Endothelial cell of umbilical vein (primary cell): ENCODE results near the gene TBC1D5. TPM values are rescaled to one million over a fixed set of nuclear protein-coding genes. Genes with fewer than 3 reads are reported as not detected.
A peak's percentile ranks its signal among the peaks of the same experiment; 100 is the strongest.

ENCODE experiments used
- BruUV-seq: library from RNA; stranded (reverse); fragments of 400-500 nt; replicated peaks from 2 replicates; lab custom pipeline; 2021; lab: Mats Ljungman, UMichigan
- CTCF ChIA-PET: fragments of 300-600, 350-600 bp; sonication (Branson Sonifier 250); formaldehyde crosslinking; loops from one replicate; lab custom pipeline; 2021; ENCODE audit warnings: antibody characterized with exemption, inconsistent platforms; lab: Charles Lee
- POLR2A ChIA-PET: fragments of 300-600, 350-600 bp; sonication (Branson Sonifier 250); formaldehyde crosslinking; loops from one replicate; lab custom pipeline; 2021; ENCODE audit warnings: antibody characterized with exemption, inconsistent platforms; lab: Charles Lee
- DNase-seq: peaks from one replicate; pipeline ENCODE4 v3.0.0-alpha.2; 2011; ENCODE audit warnings: low read depth, low spot score
- FAIRE-seq: peaks from 2 replicates; lab custom pipeline; 2011; peaks lifted over from hg19 to GRCh38; lab: Jason Lieb, UNC
- H2AFZ ChIP-seq: 2 replicates; pipeline ENCODE4 v1.6.0; 2012; ENCODE audit warnings: low read depth, low read length, control low read depth, inconsistent platforms
- H3K27ac ChIP-seq: 2 replicates; pipeline ENCODE4 v1.5.1; 2011; ENCODE audit warnings: low read depth, mild to moderate bottlenecking, control low read depth, low read length, moderate library complexity; ENCODE audit not compliant: insufficient read depth
- H3K27me3 ChIP-seq, 2 experiments: 2 replicates each; pipeline versions ENCODE4 v1.6.0 to v1.6.1; 2011; ENCODE audit warnings: low read length in 2 of 2, mixed read lengths in 1 of 2; ENCODE audit not compliant: control insufficient read depth in 2 of 2, insufficient read depth in 2 of 2
- H3K36me3 ChIP-seq, 2 experiments: 2 replicates in 1 of 2; 3 replicates in 1 of 2; pipeline ENCODE4 v1.5.1; 2011; ENCODE audit warnings: low read length in 2 of 2, mild to moderate bottlenecking in 1 of 2, moderate library complexity in 1 of 2; ENCODE audit not compliant: control insufficient read depth in 2 of 2, insufficient read depth in 2 of 2; ENCODE audit errors: extremely low read depth in 1 of 2
- H3K4me1 ChIP-seq: 3 replicates; pipeline ENCODE4 v1.5.1; 2011; ENCODE audit warnings: mild to moderate bottlenecking, low read length; ENCODE audit not compliant: control insufficient read depth, insufficient read depth; ENCODE audit errors: extremely low read depth
- H3K4me2 ChIP-seq: 2 replicates; pipeline ENCODE4 v1.6.1; 2011; ENCODE audit warnings: low read length, control low read depth, mixed read lengths; ENCODE audit not compliant: insufficient read depth
- H3K4me3 ChIP-seq, 3 experiments: fragments of 200-600 bp in 1 of 3; sonication (generic), shearing (Covaris generic) in 1 of 3; replicated peaks in 1 of 3; 2 replicates each; pipeline ENCODE4 v1.5.1; 2011 to 2016; ENCODE audit warnings: control low read depth in 3 of 3, low read length in 3 of 3, mild to moderate bottlenecking in 2 of 3, inconsistent platforms in 1 of 3, low read depth in 1 of 3, moderate library complexity in 1 of 3; ENCODE audit not compliant: insufficient read depth in 1 of 3
- H3K79me2 ChIP-seq: 2 replicates; pipeline ENCODE4 v1.6.0; 2012; ENCODE audit warnings: low read length, inconsistent platforms; ENCODE audit not compliant: control insufficient read depth, insufficient read depth
- H3K9ac ChIP-seq: replicated peaks from 2 replicates; pipeline ENCODE3; 2011; ENCODE audit warnings: low read length, control low read depth; ENCODE audit not compliant: insufficient read depth; ENCODE audit errors: extremely low read depth
- H3K9me1 ChIP-seq: replicated peaks from 3 replicates; pipeline ENCODE4 v1.6.0; 2011; ENCODE audit warnings: mild to moderate bottlenecking, low read length; ENCODE audit not compliant: control insufficient read depth, insufficient read depth; ENCODE audit errors: extremely low read depth
- H3K9me3 ChIP-seq: replicated peaks from 2 replicates; pipeline ENCODE4 v1.5.1; 2012; ENCODE audit warnings: low read length, inconsistent platforms; ENCODE audit not compliant: control insufficient read depth, insufficient read depth
- H4K20me1 ChIP-seq: replicated peaks from 2 replicates; pipeline ENCODE3; 2011; ENCODE audit warnings: mild to moderate bottlenecking, low read length; ENCODE audit not compliant: control insufficient read depth, insufficient read depth; ENCODE audit errors: extremely low read depth
- CTCF ChIP-seq, 2 donors: IDR thresholded peaks; 1 replicate in 1 of 2; 2 replicates in 1 of 2; pipeline ENCODE4 v1.5.1; 2011; ENCODE audit warnings: low read length in 2 of 2, mild to moderate bottlenecking in 2 of 2, moderate library complexity in 2 of 2, control low read depth in 1 of 2, inconsistent platforms in 1 of 2, low read depth in 1 of 2; ENCODE audit not compliant: insufficient read depth in 1 of 2; ENCODE audit errors: extremely low read depth in 1 of 2
- EZH2 ChIP-seq: IDR thresholded peaks from 2 replicates; pipeline ENCODE4 v1.6.1; 2012; ENCODE audit warnings: borderline replicate concordance, low read depth, mild to moderate bottlenecking, moderate library complexity, low read length, inconsistent platforms; ENCODE audit not compliant: severe bottlenecking
- FOS ChIP-seq: IDR thresholded peaks from 2 replicates; pipeline ENCODE4 v1.6.1; 2011; ENCODE audit warnings: mild to moderate bottlenecking, low read length, moderate library complexity, borderline replicate concordance; ENCODE audit not compliant: insufficient read depth
- GATA2 ChIP-seq: IDR thresholded peaks from 2 replicates; pipeline ENCODE4 v1.7.0; 2011; ENCODE audit warnings: low read depth, mild to moderate bottlenecking, moderate library complexity, mixed read lengths, low read length; ENCODE audit not compliant: insufficient read length, insufficient read depth
- JUN ChIP-seq: IDR thresholded peaks from 2 replicates; pipeline ENCODE4 v1.6.1; 2011; ENCODE audit warnings: borderline replicate concordance, low read depth; ENCODE audit not compliant: insufficient read length, insufficient read depth
- MYC ChIP-seq: IDR thresholded peaks from one replicate; pipeline ENCODE4 v1.6.1; 2011; ENCODE audit warnings: mild to moderate bottlenecking, low read depth, low read length
- POLR2A ChIP-seq: IDR thresholded peaks from 2 replicates; pipeline ENCODE4 v1.6.1; 2012; ENCODE audit warnings: low read depth, mild to moderate bottlenecking, control low read depth, low read length
- POLR2AphosphoS5 ChIP-seq: IDR thresholded peaks from 2 replicates; pipeline ENCODE4 v1.6.1; 2012; ENCODE audit warnings: low read depth, mild to moderate bottlenecking, control low read depth, low read length, moderate library complexity; ENCODE audit not compliant: insufficient read depth
- dilution Hi-C: fragments of 300-500 bp; cut with MboI; formaldehyde crosslinking; loops from one replicate; pipeline ENCODE4 v1.15.0; 2019; ENCODE audit warnings: low sequenced_read_pairs; ENCODE audit not compliant: extremely low pct_ligation_motif_present
- intact Hi-C: fragments of 100-400 bp; cut with micrococcal nuclease; formaldehyde crosslinking; loops from one replicate; pipeline ENCODE4 v1.10.0; 2022
- polyA plus RNA-seq, 4 experiments: library from polyadenylated mRNA; depleted of rRNA in 3 of 4; stranded (reverse) in 3 of 4; unstranded in 1 of 4; fragments of >200 nt; gene quantifications; 2 replicates each; pipeline versions ENCODE4 v1.2.1 to v1.2.3, GENCODE V29; 2011 to 2012; ENCODE audit warnings: missing spikeins in 1 of 4
- total RNA-seq: library from RNA; stranded (reverse); gene quantifications from 2 replicates; pipeline ENCODE4 v1.2.3, GENCODE V29; 2021
- TF ChIP-seq, protein P1 (sequence below): IDR thresholded peaks from 2 replicates; pipeline ENCODE4 v1.6.1; 2011; ENCODE audit not compliant: insufficient read depth, insufficient read length

TBC1D5 gene
- total and polyA plus RNA-seq, 2 donors (not counting 3 experiments of a cell fraction or from before 2014, with no cell fraction given) = 17.5 to 44.7 TPM

GRCh38 chr3:17632401-17633100, 109.9 kb downstream of the TBC1D5 start:
- dilution Hi-C loops = no loop called here
- no peaks in the 10 kb centered on the region for H3K27me3 ChIP-seq
- H3K9me1 ChIP-seq = no peaks in the 10 kb centered on the region
- no TSS peak for BruUV-seq
- DNase-seq = peak; percentile 29
- no peak overlapping the region for H3K9ac ChIP-seq
- peaks cover 19% of the 10 kb centered on the region for H3K4me1 ChIP-seq
- FAIRE-seq = no peak
- no peaks in the 10 kb centered on the region for H3K36me3 ChIP-seq
- no peak overlapping the region for H3K4me3 ChIP-seq
- no peak for TF ChIP-seq GATA2
- TF ChIP-seq FOS = peak; percentile 52
- ChIA-PET CTCF (interaction anchor here (1.2 to 6.6 kb wide), 2 partner anchors 13 kb away, joined by 4 to 30 read pairs; no protein-coding TSS in a partner anchor), POLR2A (no interaction called here)
- H2AFZ ChIP-seq = no peak overlapping the region
- intact Hi-C loops = no loop called here
- H3K9me3 ChIP-seq = no peaks in the 10 kb centered on the region
- no peaks in the 10 kb centered on the region for H4K20me1 ChIP-seq
- no peak overlapping the region for H3K27ac ChIP-seq
- peaks cover 5% of the 10 kb centered on the region for H3K79me2 ChIP-seq
- no peak overlapping the region for H3K4me2 ChIP-seq

- no peak overlapping the region for H3K9ac ChIP-seq
- H4K20me1 ChIP-seq = no peaks in the 10 kb centered on the region
- FAIRE-seq (no peak), DNase-seq (no peak)
- H3K4me3 ChIP-seq = no peak overlapping the region
- no TSS peak for BruUV-seq
- H3K9me3 ChIP-seq = no peaks in the 10 kb centered on the region
- no peak overlapping the region for H2AFZ ChIP-seq
- TF ChIP-seq GATA2 (no peak), FOS (no peak), EZH2 (no peak), POLR2A (no peak), JUN (no peak), CTCF (IDR thresholded peaks at IDR 0.05; ENCODE audit: extremely low read depth in 1 of 2, insufficient read depth in 1 of 2, low read depth in 1 of 2, low read length in 2 of 2) (no peak), POLR2AphosphoS5 (no peak), MYC (no peak)
- TF ChIP-seq, protein P1, sequence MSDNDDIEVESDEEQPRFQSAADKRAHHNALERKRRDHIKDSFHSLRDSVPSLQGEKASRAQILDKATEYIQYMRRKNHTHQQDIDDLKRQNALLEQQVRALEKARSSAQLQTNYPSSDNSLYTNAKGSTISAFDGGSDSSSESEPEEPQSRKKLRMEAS = no peak
- H3K27ac ChIP-seq = no peak overlapping the region
- H3K9me1 ChIP-seq = no peaks in the 10 kb centered on the region
- no peak overlapping the region for H3K4me2 ChIP-seq
- ChIA-PET CTCF (interaction anchor here (6.6 kb wide), 1 partner anchor 14 kb away, joined by 30 read pairs; no protein-coding TSS in a partner anchor), POLR2A (no interaction called here)
- H3K4me1 ChIP-seq = peaks cover 19% of the 10 kb centered on the region
- no peaks in the 10 kb centered on the region for H3K36me3 ChIP-seq
- peaks cover 5% of the 10 kb centered on the region for H3K79me2 ChIP-seq
- intact Hi-C loops (no loop called here), dilution Hi-C loops (no loop called here)
- no peaks in the 10 kb centered on the region for H3K27me3 ChIP-seq
Measured at GRCh38 chr3:17631609-17632008, 110.8 kb downstream of the TBC1D5 start.
